BLaER1 (cell line): ENCODE data around the gene MRPS10.
"Not testable (repeated sequence)": the region's sequence is repeated elsewhere in the genome, so short reads cannot be mapped to it uniquely, and the experiment has no call there.

ENCODE experiments used
- H3K27ac ChIP-seq: shearing (Covaris generic); formaldehyde crosslinking; 2 replicates; pipeline ENCODE4 v1.8.1; 2022
- H3K27me3 ChIP-seq: shearing (Covaris generic); formaldehyde crosslinking; 2 replicates; pipeline ENCODE4 v1.8.1; 2022
- H3K36me3 ChIP-seq: shearing (Covaris generic); formaldehyde crosslinking; 2 replicates; pipeline ENCODE4 v1.8.1; 2022
- H3K4me1 ChIP-seq: shearing (Covaris generic); formaldehyde crosslinking; 2 replicates; pipeline ENCODE4 v1.8.1; 2022
- H3K4me2 ChIP-seq: shearing (Covaris generic); formaldehyde crosslinking; 2 replicates; pipeline ENCODE4 v1.8.1; 2022
- H3K4me3 ChIP-seq: shearing (Covaris generic); formaldehyde crosslinking; 2 replicates; pipeline ENCODE4 v1.8.1; 2022
- H3K9ac ChIP-seq: shearing (Covaris generic); formaldehyde crosslinking; 2 replicates; pipeline ENCODE4 v1.8.1; 2022
- H3K9me3 ChIP-seq: shearing (Covaris generic); formaldehyde crosslinking; 2 replicates; pipeline ENCODE4 v1.8.1; 2022
- H4K20me1 ChIP-seq: shearing (Covaris generic); formaldehyde crosslinking; 2 replicates; pipeline ENCODE4 v1.8.1; 2022
- Cebpa-rat ChIP-seq: shearing (Covaris generic); IDR thresholded peaks from 2 replicates; pipeline ENCODE4 v1.8.1; 2022

The MRPS10 gene

GRCh38 chr6:42179945-42180313, 37.7 kb downstream of the MRPS10 start:
- H3K36me3 ChIP-seq = no peaks in the 10 kb centered on the region
- H3K4me1 ChIP-seq = peaks cover 13% of the 10 kb centered on the region; the same call in 1 of the 2 replicates
- no peaks in the 10 kb centered on the region for H4K20me1 ChIP-seq
- no peak overlapping the region for H3K27ac ChIP-seq
- H3K9ac ChIP-seq = no peak overlapping the region
- no peaks in the 10 kb centered on the region for H3K9me3 ChIP-seq
- no peak for TF ChIP-seq Cebpa-rat
- no peak overlapping the region for H3K4me3 ChIP-seq
- no peak overlapping the region for H3K4me2 ChIP-seq
- H3K27me3 ChIP-seq = no peaks in the 10 kb centered on the region

DNA sequence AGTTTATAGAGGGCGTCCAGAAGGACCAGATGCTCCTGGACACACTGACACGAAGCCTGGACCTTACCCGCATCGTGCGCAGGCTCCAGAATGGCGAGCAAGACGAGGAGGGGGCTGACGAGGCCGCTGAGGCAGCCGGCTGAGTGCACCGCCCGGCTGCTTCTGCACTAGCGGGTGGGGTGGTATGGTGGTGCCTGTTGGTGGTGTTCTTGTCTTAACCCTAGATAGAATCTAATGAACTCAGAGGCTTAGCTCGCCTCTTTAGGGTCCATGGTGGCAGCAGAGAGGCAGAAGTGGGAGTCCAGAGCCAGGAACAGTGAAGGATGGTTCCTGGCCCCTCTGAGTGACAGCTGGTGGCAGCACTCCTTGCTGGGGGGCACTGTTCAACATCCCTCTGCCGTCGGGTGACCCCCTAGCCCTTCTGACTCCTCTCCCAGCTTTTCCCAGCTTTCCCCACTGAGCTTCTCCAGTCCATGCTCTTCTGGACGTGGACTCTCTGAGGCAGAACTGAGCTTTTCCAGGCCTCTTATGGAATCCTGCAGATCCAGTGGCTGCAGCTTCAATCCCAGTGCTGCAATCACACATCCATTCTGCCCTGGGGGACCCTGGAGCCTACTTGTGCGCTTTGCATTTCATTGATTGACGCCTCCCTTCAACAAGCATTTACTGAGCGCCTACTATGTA, 38.3 kb downstream of the MRPS10 start:
- Histone ChIP-seq H3K4me2 (no peak overlapping the region), H3K4me1 (peaks cover 13% of the 10 kb centered on the region; the same call in 1 of the 2 replicates), H3K9ac (no peak overlapping the region), H3K27ac (no peak overlapping the region), H3K9me3 (no peaks in the 10 kb centered on the region), H4K20me1 (no peaks in the 10 kb centered on the region), H3K36me3 (no peaks in the 10 kb centered on the region), H3K4me3 (no peak overlapping the region), H3K27me3 (no peaks in the 10 kb centered on the region)
- TF ChIP-seq Cebpa-rat = no peak

DNA sequence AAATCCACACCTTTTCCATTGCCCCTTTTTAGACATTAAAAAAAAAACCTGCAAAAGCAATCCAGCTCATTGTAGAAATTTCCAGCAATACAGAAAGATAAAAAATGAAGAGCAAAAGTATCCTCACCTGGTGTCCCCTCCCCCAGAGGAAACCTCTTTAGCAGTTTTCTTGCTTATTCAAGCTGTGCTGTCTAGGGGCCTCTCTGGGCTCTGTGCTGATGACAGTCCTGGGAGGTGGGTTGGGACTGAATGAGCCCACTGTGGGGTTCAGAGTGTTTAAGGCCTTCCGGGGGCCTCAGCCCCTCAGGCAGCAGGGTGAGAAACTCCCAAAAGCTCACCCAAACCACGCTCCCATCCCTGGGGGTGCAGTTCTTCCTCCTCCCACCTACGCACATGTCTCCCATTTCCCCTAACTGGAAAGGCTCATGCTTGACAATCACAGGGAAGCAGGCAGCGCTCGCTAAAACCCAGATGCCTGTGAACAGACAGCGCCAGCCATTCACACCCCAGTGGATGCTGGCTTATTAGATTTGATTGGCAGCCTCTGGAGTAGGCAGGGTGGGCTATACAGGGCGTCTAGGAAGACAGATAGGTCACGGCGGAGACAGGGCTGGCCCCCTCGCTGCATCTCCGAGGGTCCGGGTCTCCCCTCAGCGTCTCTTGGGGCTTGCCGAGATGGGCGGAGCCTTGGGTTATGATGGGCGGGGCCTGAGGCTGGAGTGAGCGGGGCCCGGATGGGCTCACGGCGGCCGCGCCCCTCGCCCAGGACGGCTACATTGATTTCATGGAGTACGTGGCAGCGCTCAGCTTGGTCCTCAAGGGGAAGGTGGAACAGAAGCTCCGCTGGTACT, 39.9 kb downstream of the MRPS10 start:
- Histone ChIP-seq H4K20me1 (no peaks in the 10 kb centered on the region), H3K4me3 (no peak overlapping the region), H3K27me3 (no peaks in the 10 kb centered on the region), H3K9ac (no peak overlapping the region), H3K4me2 (no peak overlapping the region), H3K9me3 (no peaks in the 10 kb centered on the region), H3K36me3 (no peaks in the 10 kb centered on the region), H3K4me1 (peaks cover 18% of the 10 kb centered on the region), H3K27ac (no peak overlapping the region)
- TF ChIP-seq Cebpa-rat = no peak

GRCh38 chr6:42176981-42177380, 40.7 kb downstream of the MRPS10 start:
- Histone ChIP-seq H3K27ac (no peak overlapping the region), H3K4me2 (no peak overlapping the region), H3K27me3 (no peaks in the 10 kb centered on the region), H3K4me3 (no peak overlapping the region), H3K9me3 (no peaks in the 10 kb centered on the region), H3K4me1 (peaks cover 15% of the 10 kb centered on the region), H4K20me1 (no peaks in the 10 kb centered on the region), H3K36me3 (no peaks in the 10 kb centered on the region), H3K9ac (no peak overlapping the region)
- TF ChIP-seq Cebpa-rat = no peak

GRCh38 chr6:42175860-42176259, 41.8 kb downstream of the MRPS10 start:
- Histone ChIP-seq H3K9ac (no peak overlapping the region), H3K36me3 (no peaks in the 10 kb centered on the region), H3K4me3 (no peak overlapping the region), H3K9me3 (no peaks in the 10 kb centered on the region), H3K4me2 (no peak overlapping the region), H3K4me1 (peaks cover 15% of the 10 kb centered on the region), H3K27me3 (no peaks in the 10 kb centered on the region), H4K20me1 (no peaks in the 10 kb centered on the region), H3K27ac (no peak overlapping the region)
- TF ChIP-seq Cebpa-rat = no peak

DNA sequence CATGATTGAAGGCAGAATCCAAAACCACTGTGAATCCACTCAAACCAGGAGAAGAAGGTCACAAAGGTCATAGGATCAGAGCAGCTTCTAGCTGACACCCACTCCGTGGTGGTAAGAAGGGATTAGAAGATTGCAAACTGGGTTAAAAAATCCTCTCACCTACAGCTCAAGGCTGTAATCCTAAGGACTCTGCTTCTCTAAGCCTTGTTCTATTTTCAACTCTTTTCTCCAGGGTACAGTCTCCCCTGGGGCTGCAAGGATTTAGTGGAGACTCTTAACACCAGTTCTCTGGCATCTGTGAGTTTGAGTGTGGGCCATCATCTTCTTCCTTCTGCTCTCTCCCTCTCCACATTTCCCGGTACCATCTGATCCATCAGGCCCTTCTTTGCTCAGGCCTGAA, 44.6 kb downstream of the MRPS10 start, which contains the start of gene GUCA1A:
GUCA1A (plus strand) TSS at position 264 of the 400 bp plus-strand sequence. CDS start 250 bp downstream, outside the sequence.
- no peak for TF ChIP-seq Cebpa-rat
- H3K4me1 ChIP-seq = peaks cover 11% of the 10 kb centered on the region
- H3K27me3 ChIP-seq = no peaks in the 10 kb centered on the region
- no peaks in the 10 kb centered on the region for H3K36me3 ChIP-seq
- no peaks in the 10 kb centered on the region for H4K20me1 ChIP-seq
- no peak within 1 kb of the TSS for H3K4me3 ChIP-seq
- no peak within 1 kb of the TSS for H3K27ac ChIP-seq
- H3K9ac ChIP-seq = no peak within 1 kb of the TSS
- no peak within 1 kb of the TSS; the same call in 1 of the 2 replicates for H3K4me2 ChIP-seq
- H3K9me3 ChIP-seq = no peaks in the 10 kb centered on the region

DNA sequence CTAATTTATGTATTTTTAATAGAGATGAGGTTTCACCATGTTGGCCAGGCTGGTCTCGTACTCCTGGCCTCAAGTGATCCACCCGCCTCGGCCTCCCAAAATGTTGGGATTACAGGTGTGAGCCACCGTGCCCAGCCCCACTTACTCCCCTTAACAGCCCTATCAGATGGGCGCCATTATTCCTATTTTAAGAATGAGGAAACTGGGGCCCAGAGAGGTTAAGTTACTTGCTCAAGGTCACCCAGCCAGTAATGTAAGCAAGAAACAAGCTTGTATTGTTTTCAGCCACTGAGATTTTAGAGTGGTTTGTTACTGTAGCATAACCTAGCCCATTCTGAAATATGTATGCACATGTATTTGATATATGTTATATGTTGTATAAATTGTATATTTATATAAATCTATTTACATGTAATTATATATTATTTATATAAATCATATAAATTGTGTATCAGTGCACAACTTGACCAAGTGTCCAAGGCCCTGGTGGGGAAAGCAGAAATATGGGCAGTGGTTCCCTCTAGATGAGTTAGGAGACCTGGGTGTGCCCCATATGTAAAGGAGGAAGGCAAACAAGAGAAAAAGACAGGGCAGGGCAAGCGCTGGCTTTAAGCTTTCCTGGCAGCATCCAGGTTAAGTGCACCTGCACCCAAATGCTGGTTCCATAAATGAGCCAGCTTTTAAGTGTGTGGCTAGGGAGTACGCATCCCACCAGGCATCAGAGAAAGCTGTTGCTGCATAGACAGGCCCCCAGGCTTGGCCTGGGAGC, 45.7 kb downstream of the MRPS10 start:
- no peaks in the 10 kb centered on the region for H3K27me3 ChIP-seq
- H3K9ac ChIP-seq = no peak overlapping the region
- no peak for TF ChIP-seq Cebpa-rat
- H3K4me1 ChIP-seq = peaks cover 11% of the 10 kb centered on the region
- H3K4me3 ChIP-seq = no peak overlapping the region
- no peaks in the 10 kb centered on the region for H3K36me3 ChIP-seq
- no peak overlapping the region for H3K4me2 ChIP-seq
- no peak overlapping the region for H3K27ac ChIP-seq
- no peaks in the 10 kb centered on the region for H3K9me3 ChIP-seq
- no peaks in the 10 kb centered on the region for H4K20me1 ChIP-seq

GRCh38 chr6:42169780-42170179, 47.9 kb downstream of the MRPS10 start:
- H4K20me1 ChIP-seq, H3K27ac ChIP-seq, H3K9ac ChIP-seq, H3K4me3 ChIP-seq, H3K9me3 ChIP-seq, H3K4me2 ChIP-seq, H3K27me3 ChIP-seq, H3K36me3 ChIP-seq: not testable (repeated sequence)
- H3K4me1 ChIP-seq = peaks cover 29% of the 10 kb centered on the region

GRCh38 chr6:42168650-42169049, 49.0 kb downstream of the MRPS10 start:
- peaks cover 40% of the 10 kb centered on the region for H3K4me1 ChIP-seq
- no peak overlapping the region for H3K9ac ChIP-seq
- H4K20me1 ChIP-seq = no peaks in the 10 kb centered on the region
- no peak overlapping the region for H3K4me3 ChIP-seq
- no peak for TF ChIP-seq Cebpa-rat
- no peak overlapping the region for H3K27ac ChIP-seq
- no peaks in the 10 kb centered on the region for H3K27me3 ChIP-seq
- H3K36me3 ChIP-seq = no peaks in the 10 kb centered on the region
- H3K9me3 ChIP-seq = no peaks in the 10 kb centered on the region
- no peak overlapping the region for H3K4me2 ChIP-seq
